Activated CD4-positive, alpha-beta T cell treated with anti-CD3 and anti-CD28 coated beads, Interleukin-2, Interleukin-6, amounts not matched to agents 100 ng/mL and 50 ng/mL, durations not matched to agents 16 hours and 8 hours (primary cell): ENCODE results near the gene ATAD2B.
"Not testable (repeated sequence)": the region's sequence is repeated elsewhere in the genome, so short reads cannot be mapped to it uniquely, and the experiment has no call there.

ENCODE experiments used
- DNase-seq: peaks from one replicate; pipeline ENCODE4 v3.0.0-alpha.2; 2020

Gene ATAD2B

GRCh38 chr2:23723029-23723428, 203.9 kb downstream of the ATAD2B start:
- DNase-seq: not testable (repeated sequence)

DNA sequence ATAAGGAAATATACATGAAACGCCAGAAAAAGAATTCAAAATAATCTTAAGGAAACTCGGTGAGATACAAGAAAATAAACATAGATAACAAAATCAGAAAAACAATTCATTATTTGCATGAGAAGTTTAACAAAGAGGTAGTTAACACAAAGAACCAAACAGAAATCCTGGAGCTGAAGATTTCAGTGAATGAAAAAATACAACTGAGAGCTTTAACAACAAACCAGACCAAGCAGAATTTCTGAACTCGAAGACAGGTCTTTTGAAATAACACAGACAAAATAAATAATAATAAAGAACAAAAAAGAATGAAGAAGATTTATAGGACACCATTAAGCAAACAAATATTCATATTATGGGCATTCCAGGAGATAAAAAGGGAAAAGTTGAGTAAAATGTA, 204.7 kb downstream of the ATAD2B start:
- DNase-seq: no peak

- no peak for DNase-seq
Observed at GRCh38 chr2:23721454-23721826, 205.5 kb downstream of the ATAD2B start.

- no peak for DNase-seq
Observed at GRCh38 chr2:23720705-23721453, 206.0 kb downstream of the ATAD2B start.

- no peak for DNase-seq
Observed at GRCh38 chr2:23719716-23720115, 207.2 kb downstream of the ATAD2B start.

GRCh38 chr2:23718931-23719700, 207.8 kb downstream of the ATAD2B start:
- no peak for DNase-seq

GRCh38 chr2:23713351-23713750, 213.6 kb downstream of the ATAD2B start:
- DNase-seq: no peak

DNA sequence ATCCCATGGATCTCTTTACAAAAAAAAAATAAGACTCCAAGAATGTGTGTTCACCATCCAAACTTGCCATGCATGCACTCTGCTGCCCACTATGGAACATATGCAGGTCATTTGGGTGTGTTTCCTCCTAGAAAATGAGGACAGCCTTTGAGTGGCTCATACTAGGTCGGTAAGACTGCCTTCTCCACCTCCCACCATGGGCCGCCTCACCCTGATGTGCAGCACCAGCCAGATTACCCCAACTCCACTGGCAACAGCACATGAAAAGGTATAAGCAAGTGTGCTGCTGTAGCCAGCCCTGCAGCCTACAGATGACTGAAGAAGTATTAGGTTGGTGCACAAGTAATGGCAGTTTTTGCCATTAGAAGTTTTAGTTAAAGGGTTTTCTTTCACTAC, 214.2 kb downstream of the ATAD2B start:
- DNase-seq: no peak

- DNase-seq: no peak
Observed at GRCh38 chr2:23711979-23712755, 214.8 kb downstream of the ATAD2B start.

- no peak for DNase-seq
Observed at GRCh38 chr2:23709311-23709710, 217.6 kb downstream of the ATAD2B start.

DNA sequence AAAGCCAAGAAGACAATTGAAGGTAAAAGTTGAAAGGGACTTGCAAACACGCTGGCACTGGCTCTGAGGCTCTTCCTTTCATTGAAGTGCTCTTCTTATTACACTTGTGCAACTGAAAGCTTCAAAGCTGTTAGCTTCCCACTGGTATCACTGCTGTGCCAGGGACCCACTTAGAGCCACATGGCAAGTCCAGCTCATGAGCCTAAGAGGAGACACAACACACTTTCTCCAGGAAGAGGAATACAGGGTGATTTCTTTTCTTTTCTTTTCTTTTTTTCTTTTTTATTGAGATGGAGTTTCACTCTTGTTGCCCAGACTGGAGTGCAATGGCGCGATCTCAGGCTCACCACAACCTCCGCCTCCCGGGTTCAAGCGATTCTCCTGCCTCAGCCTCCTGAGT, 218.2 kb downstream of the ATAD2B start:
- DNase-seq: no peak

GRCh38 chr2:23707096-23707495, 219.8 kb downstream of the ATAD2B start:
- no peak for DNase-seq

DNA sequence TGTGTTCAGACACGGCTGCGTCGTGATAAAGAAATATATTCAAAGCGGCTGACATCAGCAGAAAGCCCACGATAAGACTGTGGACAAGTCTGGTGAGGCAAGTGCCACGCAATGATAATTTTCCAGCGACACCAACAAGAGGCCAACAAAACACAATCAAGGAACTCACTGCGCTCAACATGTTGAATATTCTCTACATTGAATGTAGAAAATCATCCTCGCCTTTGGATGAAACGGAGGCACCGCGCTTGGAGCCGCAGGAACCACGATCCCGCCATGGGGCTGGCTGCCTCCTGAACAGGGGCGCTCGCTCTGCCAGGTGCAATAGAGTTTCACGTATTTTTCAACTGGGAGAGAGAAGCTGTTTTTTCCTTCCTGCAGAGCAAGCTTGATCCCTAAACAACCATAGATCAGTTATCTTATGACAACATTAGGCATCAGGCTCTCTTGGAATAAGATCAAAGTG, 220.3 kb downstream of the ATAD2B start:
- no peak for DNase-seq

DNA sequence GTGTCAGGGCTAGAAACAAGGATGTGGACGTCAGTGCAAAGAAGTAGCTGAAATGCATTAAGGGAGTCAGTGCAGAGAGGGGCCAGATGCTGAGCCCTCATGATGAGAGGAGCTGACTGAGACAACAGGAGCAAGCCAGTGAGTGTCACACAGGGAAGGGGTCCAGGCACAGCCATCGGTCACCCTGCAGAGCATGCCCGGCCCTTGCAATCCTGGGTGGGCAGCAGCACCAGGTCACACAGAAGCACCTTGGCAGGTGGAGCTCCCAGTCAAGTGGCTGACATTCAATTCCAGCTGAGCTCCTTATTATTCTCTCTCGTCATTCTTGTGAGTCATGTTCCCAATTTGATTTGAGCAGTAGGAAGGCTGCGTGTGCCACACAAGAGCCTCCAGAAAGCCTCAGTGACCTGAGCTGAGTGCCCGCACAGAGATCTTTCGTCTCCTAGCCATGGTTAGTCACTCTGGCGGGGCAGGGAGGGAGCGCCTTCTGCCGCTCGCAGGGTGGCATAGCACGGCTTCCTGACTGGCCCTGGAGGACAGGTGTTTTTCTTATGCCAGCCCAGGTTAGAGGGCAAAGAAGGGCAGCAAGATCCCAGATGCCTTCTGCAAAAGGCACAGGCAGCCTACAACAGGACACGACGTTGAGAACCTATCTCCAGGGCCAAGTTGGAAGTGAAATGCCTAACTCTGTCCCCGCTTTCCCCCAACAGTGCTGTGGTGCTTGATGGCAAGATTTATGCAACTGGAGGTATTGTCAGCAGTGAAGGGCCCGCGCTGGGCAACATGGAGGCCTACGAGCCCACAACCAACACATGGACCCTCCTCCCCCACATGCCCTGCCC, 220.9 kb downstream of the ATAD2B start:
- DNase-seq: no peak

GRCh38 chr2:23703583-23704385, 223.1 kb downstream of the ATAD2B start:
- no peak for DNase-seq

GRCh38 chr2:23703037-23703582, 223.8 kb downstream of the ATAD2B start:
- no peak for DNase-seq

DNA sequence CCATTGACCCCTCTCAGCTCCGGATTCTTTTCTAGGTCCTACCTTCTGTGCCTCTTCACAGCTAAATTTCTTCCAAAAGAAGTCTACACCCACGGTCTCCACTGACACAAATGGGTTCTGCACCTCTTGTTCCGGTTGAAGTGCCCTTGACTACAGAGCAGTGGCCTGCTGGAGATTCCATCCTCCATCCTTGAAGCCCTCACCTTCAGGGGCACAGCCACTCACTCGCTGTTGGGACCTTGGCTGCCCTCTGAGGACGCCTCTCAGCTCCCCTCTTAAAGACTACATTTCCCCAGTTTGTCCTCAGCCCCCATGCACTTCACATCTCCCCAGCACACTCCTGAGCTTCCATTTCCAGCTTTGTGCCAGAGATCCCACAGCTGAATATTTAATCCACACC, 226.3 kb downstream of the ATAD2B start:
- no peak for DNase-seq

DNA sequence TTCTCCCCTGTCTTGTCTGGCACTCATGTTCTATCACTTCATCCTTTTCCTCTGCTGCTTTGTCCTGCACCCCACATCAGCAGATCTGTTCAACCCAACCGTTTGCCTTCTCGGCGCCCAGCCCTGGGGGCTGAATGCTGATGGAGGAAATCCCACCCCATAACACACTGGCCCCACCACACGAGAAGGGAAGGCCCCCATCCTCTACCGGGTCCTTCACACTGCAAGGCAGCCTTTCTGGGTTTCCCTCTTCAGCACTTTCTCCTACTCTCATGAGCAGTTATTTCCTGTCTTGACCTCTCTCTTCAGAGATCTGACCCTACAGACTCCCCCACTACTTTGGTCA, 227.4 kb downstream of the ATAD2B start:
- no peak for DNase-seq

GRCh38 chr2:23698721-23699579, 228.0 kb downstream of the ATAD2B start:
- no peak for DNase-seq
